IMR-90 (cell line): ENCODE results near the gene MCL1. TPM values are rescaled to one million over a fixed set of nuclear protein-coding genes. Genes with fewer than 3 reads are reported as not detected.

Experiments used
- ATAC-seq: fragments of 200-7000 bp; cut with Tn5 transposase; 2 replicates; pipeline ENCODE4 v1.9.1; 2020; ENCODE audit warnings: low read depth, mild to moderate bottlenecking, moderate library complexity
- BruUV-seq: library from RNA; stranded (reverse); fragments of 400-500 nt; replicated peaks from 2 replicates; lab custom pipeline; 2021; lab: Mats Ljungman, UMichigan
- CTCF ChIA-PET: fragments of 300-600 bp; formaldehyde crosslinking; extraction: SDS; loops from one replicate; lab custom pipeline; 2021; ENCODE audit warnings: antibody characterized with exemption; lab: Yijun Ruan, JAX
- POLR2A ChIA-PET: fragments of 300-600 bp; sonication (Branson Sonifier 250); formaldehyde crosslinking; loops from one replicate; lab custom pipeline; 2022; ENCODE audit warnings: antibody characterized with exemption; ENCODE audit not compliant: unreplicated experiment; lab: Charles Lee
- DNase-seq: peaks from one replicate; pipeline ENCODE4 v3.0.0; 2013
- H2AFZ ChIP-seq: replicated peaks from 2 replicates; pipeline ENCODE3; 2013; ENCODE audit warnings: low read length, mild to moderate bottlenecking; ENCODE audit not compliant: poor library complexity
- H2AK5ac ChIP-seq: 2 replicates; pipeline ENCODE4 v1.6.1; 2013; ENCODE audit warnings: low read depth, low read length, inconsistent platforms
- H2AK9ac ChIP-seq: replicated peaks from 2 replicates; pipeline ENCODE3; 2013; ENCODE audit warnings: mild to moderate bottlenecking, low read depth, low read length, moderate library complexity; ENCODE audit not compliant: poor library complexity
- H2BK120ac ChIP-seq: 2 replicates; pipeline ENCODE4 v1.6.1; 2013; ENCODE audit warnings: low read depth, low read length, inconsistent platforms
- H2BK15ac ChIP-seq: 3 replicates; pipeline ENCODE4 v1.6.1; 2013; ENCODE audit warnings: low read depth, low read length, inconsistent platforms
- H2BK20ac ChIP-seq: 2 replicates; pipeline ENCODE4 v1.6.1; 2013; ENCODE audit warnings: low read depth, mild to moderate bottlenecking, inconsistent platforms, low read length, moderate library complexity
- H2BK5ac ChIP-seq: 2 replicates; pipeline ENCODE4 v1.6.1; 2013; ENCODE audit warnings: mild to moderate bottlenecking, low read depth, low read length, inconsistent platforms; ENCODE audit not compliant: poor library complexity, severe bottlenecking
- H3K14ac ChIP-seq: replicated peaks from 2 replicates; pipeline ENCODE4 v1.6.1; 2013; ENCODE audit warnings: low read depth, low read length, inconsistent platforms
- H3K18ac ChIP-seq: 2 replicates; pipeline ENCODE4 v1.6.1; 2013; ENCODE audit warnings: low read depth, low read length, control low read depth
- H3K23ac ChIP-seq: 2 replicates; pipeline ENCODE4 v1.6.1; 2013; ENCODE audit warnings: low read depth, low read length, inconsistent platforms
- H3K27ac ChIP-seq: 2 replicates; pipeline ENCODE4 v1.5.1; 2013; ENCODE audit warnings: mild to moderate bottlenecking, control low read depth, low read length; ENCODE audit not compliant: insufficient read depth
- H3K27me3 ChIP-seq: 2 replicates; pipeline ENCODE4 v1.6.1; 2013; ENCODE audit warnings: low read length; ENCODE audit not compliant: control insufficient read depth, insufficient read depth
- H3K36me3 ChIP-seq: 2 replicates; pipeline ENCODE4 v1.6.1; 2013; ENCODE audit warnings: low read length, mixed read lengths; ENCODE audit not compliant: control insufficient read depth, insufficient read depth
- H3K4ac ChIP-seq: 2 replicates; pipeline ENCODE4 v1.6.1; 2013; ENCODE audit warnings: low read depth, low read length, inconsistent platforms
- H3K4me1 ChIP-seq: 2 replicates; pipeline ENCODE4 v1.6.1; 2013; ENCODE audit warnings: low read length, mixed read lengths; ENCODE audit not compliant: control insufficient read depth, insufficient read depth
- H3K4me2 ChIP-seq: 2 replicates; pipeline ENCODE4 v1.6.1; 2013; ENCODE audit warnings: low read depth, mild to moderate bottlenecking, control low read depth, low read length, moderate library complexity
- H3K4me3 ChIP-seq: 2 replicates; pipeline ENCODE4 v1.5.1; 2013; ENCODE audit warnings: low read depth, mild to moderate bottlenecking, control low read depth, low read length, moderate library complexity; ENCODE audit not compliant: insufficient read depth
- H3K56ac ChIP-seq: 2 replicates; pipeline ENCODE4 v1.6.1; 2013; ENCODE audit warnings: low read length, inconsistent platforms; ENCODE audit not compliant: insufficient read depth; ENCODE audit errors: extremely low read depth
- H3K79me1 ChIP-seq, 2 experiments: 2 replicates each; pipeline ENCODE4 v1.6.1; 2013; ENCODE audit warnings: low read length in 2 of 2, inconsistent platforms in 1 of 2, low read depth in 1 of 2
- H3K9ac ChIP-seq: 2 replicates; pipeline ENCODE4 v1.6.1; 2013; ENCODE audit warnings: low read depth, low read length, control low read depth
- H3K9me1 ChIP-seq: 2 replicates; pipeline ENCODE4 v1.6.1; 2013; ENCODE audit warnings: low read length, inconsistent platforms; ENCODE audit not compliant: insufficient read depth
- H3K9me3 ChIP-seq: 2 replicates; pipeline ENCODE4 v1.6.1; 2013; ENCODE audit warnings: low read length; ENCODE audit not compliant: control insufficient read depth, insufficient read depth
- H4K20me1 ChIP-seq: 2 replicates; pipeline ENCODE4 v1.6.1; 2013; ENCODE audit warnings: low read length, inconsistent platforms; ENCODE audit not compliant: insufficient read depth
- H4K5ac ChIP-seq: 2 replicates; pipeline ENCODE4 v1.6.1; 2013; ENCODE audit warnings: mild to moderate bottlenecking, low read depth, low read length, control low read depth
- H4K8ac ChIP-seq, 2 experiments: 2 replicates each; pipeline ENCODE4 v1.6.1; 2013; ENCODE audit warnings: low read depth in 2 of 2, low read length in 2 of 2, control low read depth in 1 of 2, inconsistent platforms in 1 of 2
- H4K91ac ChIP-seq: 2 replicates; pipeline ENCODE4 v1.6.1; 2013; ENCODE audit warnings: low read depth, low read length, inconsistent platforms; ENCODE audit not compliant: insufficient read depth
- BHLHE40 ChIP-seq: fragments of 150-350 bp; IDR thresholded peaks from 2 replicates; pipeline ENCODE4 v1.6.1; 2016; ENCODE audit warnings: mild to moderate bottlenecking, low read depth, low read length
- CEBPB ChIP-seq: IDR thresholded peaks from 2 replicates; pipeline ENCODE4 v1.6.1; 2012; ENCODE audit warnings: low read depth, low read length, improper control_type of control experiment
- CHD1 ChIP-seq: IDR thresholded peaks from 2 replicates; pipeline ENCODE4 v1.6.1; 2012; ENCODE audit warnings: low read depth, low read length, improper control_type of control experiment
- ELK1 ChIP-seq: fragments of 150-350 bp; IDR thresholded peaks from 2 replicates; pipeline ENCODE4 v1.6.1; 2016; ENCODE audit warnings: low read depth, mild to moderate bottlenecking, low read length, moderate library complexity, borderline replicate concordance
- FOS ChIP-seq: fragments of 150-350 bp; IDR thresholded peaks from 2 replicates; pipeline ENCODE4 v1.6.1; 2016; ENCODE audit warnings: low read depth, low read length
- MAFK ChIP-seq: IDR thresholded peaks from 2 replicates; pipeline ENCODE4 v1.6.1; 2012; ENCODE audit warnings: low read depth, low read length, improper control_type of control experiment
- MAZ ChIP-seq: IDR thresholded peaks from 2 replicates; pipeline ENCODE4 v1.6.1; 2012; ENCODE audit warnings: low read depth, mild to moderate bottlenecking, low read length, improper control_type of control experiment, moderate library complexity, borderline replicate concordance
- MXI1 ChIP-seq: IDR thresholded peaks from 2 replicates; pipeline ENCODE4 v1.6.1; 2012; ENCODE audit warnings: low read depth, mild to moderate bottlenecking, low read length, moderate library complexity, borderline replicate concordance
- NFE2L2 ChIP-seq: fragments of 150-350 bp; IDR thresholded peaks from 2 replicates; pipeline ENCODE4 v1.6.1; 2016; ENCODE audit warnings: low read depth, mild to moderate bottlenecking, low read length
- POLR2A ChIP-seq: IDR thresholded peaks from 2 replicates; pipeline ENCODE4 v1.6.1; 2012; ENCODE audit warnings: mild to moderate bottlenecking, low read depth, low read length
- RCOR1 ChIP-seq: IDR thresholded peaks from 2 replicates; pipeline ENCODE4 v1.6.1; 2012; ENCODE audit warnings: mild to moderate bottlenecking, low read length, improper control_type of control experiment; ENCODE audit not compliant: insufficient replicate concordance
- RFX5 ChIP-seq: IDR thresholded peaks from 2 replicates; pipeline ENCODE4 v1.8.0; 2012; ENCODE audit warnings: low read depth, mild to moderate bottlenecking, low read length, moderate library complexity
- SMC3 ChIP-seq: fragments of 150-350 bp; IDR thresholded peaks from 2 replicates; pipeline ENCODE4 v1.6.1; 2016; ENCODE audit warnings: low read depth, mild to moderate bottlenecking, antibody characterized with exemption, low read length, moderate library complexity
- USF2 ChIP-seq: fragments of 150-350 bp; IDR thresholded peaks from 2 replicates; pipeline ENCODE4 v1.6.1; 2017; ENCODE audit warnings: mild to moderate bottlenecking, antibody characterized with exemption, low read length, low read depth
- WGBS, 2 experiments: methylation state at CpG; one replicate each; pipeline versions ENCODE4 v1.1.5 to v1.1.7; 2013; ENCODE audit warnings: missing lambda C conversion rate in 2 of 2; ENCODE audit not compliant: insufficient read length in 1 of 2; ENCODE audit errors: extremely low coverage in 2 of 2; 5-methylcytosine and 5-hydroxymethylcytosine counted together
- dilution Hi-C: fragments of 300-500 bp; cut with HindIII; formaldehyde crosslinking; loops from one replicate; pipeline ENCODE4 v1.14.3; 2018; ENCODE audit warnings: low sequenced_read_pairs; ENCODE audit not compliant: unreplicated experiment
- in situ Hi-C: fragments of 300-500 bp; cut with MboI; formaldehyde crosslinking; loops from 3 replicates; pipeline ENCODE4 v1.14.3; 2019; ENCODE audit warnings: low sequenced_read_pairs, inconsistent platforms, mixed read lengths
- intact Hi-C: fragments of 100-400 bp; cut with micrococcal nuclease; formaldehyde crosslinking; loops from 2 replicates; pipeline ENCODE4 v1.10.0; 2022
- polyA plus RNA-seq, 3 experiments: library from polyadenylated mRNA; depleted of rRNA; stranded (reverse); fragments of >200 nt; gene quantifications; 2 replicates each; pipeline ENCODE4 v1.2.3, GENCODE V29; 2012; ENCODE audit warnings: low replicate concordance in 1 of 3
- total RNA-seq: library from RNA; depleted of rRNA; stranded (reverse); fragments of >200 nt; gene quantifications from 2 replicates; pipeline ENCODE4 v1.2.3, GENCODE V29; 2012

The MCL1 gene
- total and polyA plus RNA-seq, 2 of the 4 experiments (the other 2 are of a cell fraction), result 79.5 to 142 TPM

- no peak overlapping the region for H2BK20ac ChIP-seq
- H3K27ac ChIP-seq, result no peak overlapping the region
- 20% methylated on average over 1 of the region's 4 CpGs; no CpG with 5 or more reads in 1 of the 2 experiments for WGBS, 2 experiments
- peak; percentile 83 for ATAC-seq
- no peaks in the 10 kb centered on the region for H3K27me3 ChIP-seq
- intact Hi-C loops, result loop anchor here (2.0 kb wide), 1 partner anchor 193 kb away; no protein-coding TSS in a partner anchor
- H3K4me1 ChIP-seq, result peaks cover 10% of the 10 kb centered on the region
- no peak overlapping the region for H3K4me3 ChIP-seq
- in situ Hi-C loops, result no loop called here
- H3K56ac ChIP-seq, result 0 out of 2 replicates have a peak overlapping the region, but pooled peaks have one; percentile 27
- peak overlapping the region; percentile 64 for H2BK5ac ChIP-seq
- H4K5ac ChIP-seq, result no peak overlapping the region
- H4K20me1 ChIP-seq, result no peaks in the 10 kb centered on the region
- no peak overlapping the region for H2BK15ac ChIP-seq
- POLR2A ChIA-PET, result interaction anchor here (0.6 to 1.6 kb wide), 5 partner anchors 9 to 52 kb away, joined by 3 to 5 read pairs (median 4); partner anchors contain the start of genes ENSA and MCL1
- H4K8ac ChIP-seq, result peak overlapping the region in 1 of 2 experiments; percentile 3; a peak in 1 of 4 replicates
- H3K18ac ChIP-seq, result no peak overlapping the region; the same call in 1 of the 2 replicates
- H2AK9ac ChIP-seq, result no peak overlapping the region
- dilution Hi-C loops, result no loop called here
- H3K14ac ChIP-seq, result no peak overlapping the region; the same call in 1 of the 2 replicates
- no peak overlapping the region for H4K91ac ChIP-seq
- H2BK120ac ChIP-seq, result no peak overlapping the region
- no peak overlapping the region for H3K23ac ChIP-seq
- no peak overlapping the region for H3K4ac ChIP-seq
- BruUV-seq, result no TSS peak
- no peak overlapping the region; the same call in 1 of the 2 replicates for H3K9ac ChIP-seq
- CTCF ChIA-PET, result interaction anchor here (0.6 to 1.9 kb wide), 12 partner anchors 9 to 349 kb away, joined by 3 to 17 read pairs (median 4); partner anchors contain the start of genes ENSA and MCL1
- 0 out of 2 replicates have a peak, but pooled peaks cover 2% of the 10 kb centered on the region for H3K9me1 ChIP-seq
- no peak overlapping the region for H2AK5ac ChIP-seq
- peak overlapping the region; percentile 6; the same call in 1 of the 2 replicates for H3K4me2 ChIP-seq
- peak; percentile 80 for DNase-seq
- peaks cover 22% of the 10 kb centered on the region for H3K36me3 ChIP-seq
- H3K79me1 ChIP-seq, result peaks cover 20 to 40% of the 10 kb centered on the region in 2 experiments
- no peak overlapping the region for H2AFZ ChIP-seq
- no peaks in the 10 kb centered on the region for H3K9me3 ChIP-seq
- TF ChIP-seq CHD1 (no peak), FOS (no peak), BHLHE40 (no peak), RCOR1 (no peak), MXI1 (no peak), NFE2L2 (no peak), MAFK (peak; percentile 54), USF2 (no peak), ELK1 (no peak), SMC3 (peak; percentile 47), POLR2A (peak; percentile 53; the same call in 1 of the 2 replicates), MAZ (0 out of 2 replicates have a peak, but pooled peaks have one; percentile 27), CEBPB (no peak), RFX5 (no peak)
Measured at GRCh38 chr1:150619576-150620509, 40.4 kb upstream of the MCL1 start.
